NCI-H1436 treated with DMSO at 0.1 percent for 48 hours (cell line): ENCODE data around the gene ALG12.

Experiments
- DNase-seq: peaks from one replicate; lab custom pipeline; 2025; lab: John Stamatoyannopoulos, UW

Gene ALG12

GRCh38 chr22:49887064-49887451, 31.2 kb downstream of the ALG12 start:
- no peak for DNase-seq

- no peak for DNase-seq
Observed at GRCh38 chr22:49886346-49887063, 31.7 kb downstream of the ALG12 start.

- DNase-seq, result no peak
Observed at GRCh38 chr22:49885881-49886280, 32.4 kb downstream of the ALG12 start.

GRCh38 chr22:49885281-49885680, 33.0 kb downstream of the ALG12 start:
- DNase-seq, result no peak

- no peak for DNase-seq
Observed at GRCh38 chr22:49884503-49885260, 33.6 kb downstream of the ALG12 start.

- DNase-seq, result no peak
Observed at GRCh38 chr22:49884075-49884474, 34.2 kb downstream of the ALG12 start.

- DNase-seq, result no peak
Observed at GRCh38 chr22:49883294-49883640, 35.0 kb downstream of the ALG12 start.

GRCh38 chr22:49882519-49883293, 35.5 kb downstream of the ALG12 start:
- DNase-seq, result no peak

GRCh38 chr22:49881856-49882255, 36.4 kb downstream of the ALG12 start:
- DNase-seq, result no peak

GRCh38 chr22:49880281-49880680, 38.0 kb downstream of the ALG12 start:
- DNase-seq, result no peak

GRCh38 chr22:49879871-49880270, 38.4 kb downstream of the ALG12 start:
- DNase-seq, result no peak

GRCh38 chr22:49878206-49878605, 40.0 kb downstream of the ALG12 start:
- no peak for DNase-seq

- no peak for DNase-seq
Observed at GRCh38 chr22:49877642-49878041, 40.6 kb downstream of the ALG12 start.

GRCh38 chr22:49873228-49873940, 44.9 kb downstream of the ALG12 start:
- DNase-seq, result no peak

- no peak for DNase-seq
Observed at GRCh38 chr22:49872347-49872746, 45.9 kb downstream of the ALG12 start.

GRCh38 chr22:49871482-49871881, 46.8 kb downstream of the ALG12 start:
- no peak for DNase-seq

- DNase-seq, result no peak
Observed at GRCh38 chr22:49869845-49870712, 48.2 kb downstream of the ALG12 start.

- DNase-seq, result no peak
Observed at GRCh38 chr22:49869086-49869830, 49.0 kb downstream of the ALG12 start.

GRCh38 chr22:49867303-49868265, 50.7 kb downstream of the ALG12 start:
- no peak for DNase-seq
